HCT116 (cell line): ENCODE results near the gene LAMTOR1. TPM values are rescaled to one million over a fixed set of nuclear protein-coding genes. Genes with fewer than 3 reads are reported as not detected.
A peak's percentile ranks its signal among the peaks of the same experiment; 100 is the strongest.

Experiments used
- ATAC-seq: fragments of 200-7000 bp; cut with Tn5 transposase; 2 replicates; pipeline ENCODE4 v1.9.1; 2020; ENCODE audit warnings: mild to moderate bottlenecking, moderate library complexity
- BruUV-seq: library from RNA; stranded (reverse); fragments of 400-500 nt; replicated peaks from 2 replicates; lab custom pipeline; 2021; lab: Mats Ljungman, UMichigan
- CTCF ChIA-PET: fragments of 300-600 bp; sonication (Branson Sonifier 250); formaldehyde crosslinking; loops from one replicate; lab custom pipeline; 2021; ENCODE audit warnings: antibody characterized with exemption; lab: Charles Lee
- POLR2A ChIA-PET: fragments of 300-600, 350-600 bp; sonication (Branson Sonifier 250); formaldehyde crosslinking; loops from one replicate; lab custom pipeline; 2021; ENCODE audit warnings: antibody characterized with exemption; lab: Charles Lee
- RAD21 ChIA-PET, 2 experiments: fragments of 300-600 bp; sonication (Branson Sonifier 250); formaldehyde crosslinking; loops; one replicate each; lab custom pipeline; 2023; ENCODE audit warnings: low total read pairs in 2 of 2; ENCODE audit not compliant: uncharacterized antibody in 2 of 2, unreplicated experiment in 2 of 2, low non-redundant PET in 1 of 2; lab: Charles Lee
- DNase-seq: peaks from one replicate; pipeline ENCODE4 v3.0.0-alpha.2; 2010; ENCODE audit warnings: low read depth, low spot score
- H2AFZ ChIP-seq: fragments of 200-600 bp; shearing (Covaris generic), sonication (generic); 2 replicates; pipeline ENCODE4 v1.6.1; 2017; ENCODE audit warnings: low read depth, mixed run types, mixed read lengths, antibody characterized with exemption, low read length; ENCODE audit not compliant: poor library complexity, severe bottlenecking
- H3K27ac ChIP-seq: 2 replicates; pipeline ENCODE4 v1.5.1; 2012; ENCODE audit warnings: low read depth, low read length
- H3K27me3 ChIP-seq: fragments of 200-600 bp; sonication (generic); 2 replicates; pipeline ENCODE4 v1.6.1; 2016; ENCODE audit warnings: mixed run types, low read length, mixed read lengths; ENCODE audit not compliant: insufficient read depth
- H3K36me3 ChIP-seq, 2 experiments: fragments of 200-500 bp in 1 of 2; fragments of 200-600 bp in 1 of 2; sonication (Bioruptor generic) in 1 of 2; sonication (generic) in 1 of 2; 2 replicates each; pipeline versions ENCODE4 v1.5.1 to v1.6.1; 2014 to 2016; ENCODE audit warnings: low read length in 2 of 2, inconsistent platforms in 1 of 2, mixed read lengths in 1 of 2, mixed run types in 1 of 2; ENCODE audit not compliant: insufficient read depth in 2 of 2, control insufficient read depth in 1 of 2
- H3K4me1 ChIP-seq, 2 experiments: fragments of 200-600 bp in 1 of 2; sonication (generic) in 1 of 2; 2 replicates each; pipeline versions ENCODE4 v1.5.1 to v1.6.1; 2012 to 2017; ENCODE audit warnings: low read length in 2 of 2, inconsistent platforms in 1 of 2, mild to moderate bottlenecking in 1 of 2, mixed read lengths in 1 of 2, mixed run types in 1 of 2, moderate library complexity in 1 of 2; ENCODE audit not compliant: insufficient read depth in 2 of 2, control insufficient read depth in 1 of 2
- H3K4me2 ChIP-seq: fragments of 200-600 bp; sonication (generic); 2 replicates; pipeline ENCODE4 v1.6.1; 2017; ENCODE audit warnings: mixed run types, low read length, mixed read lengths
- H3K4me3 ChIP-seq, 2 experiments: fragments of 200-600 bp in 1 of 2; sonication (generic) in 1 of 2; replicated peaks in 1 of 2; 2 replicates each; pipeline ENCODE4 v1.5.1; 2011 to 2016; ENCODE audit warnings: low read length in 2 of 2, control low read depth in 1 of 2, low read depth in 1 of 2, mild to moderate bottlenecking in 1 of 2, mixed read lengths in 1 of 2, mixed run types in 1 of 2
- H3K79me2 ChIP-seq: fragments of 200-600 bp; sonication (generic); 2 replicates; pipeline ENCODE4 v1.6.1; 2017; ENCODE audit warnings: mild to moderate bottlenecking, mixed run types, low read length, moderate library complexity, mixed read lengths; ENCODE audit not compliant: insufficient read depth
- H3K9ac ChIP-seq: fragments of 200-600 bp; sonication (generic); 2 replicates; pipeline ENCODE4 v1.6.1; 2016; ENCODE audit warnings: low read length, mixed read lengths
- H3K9me2 ChIP-seq: fragments of 200-600 bp; sonication (generic), shearing (Covaris generic); 2 replicates; pipeline ENCODE4 v1.6.1; 2017; ENCODE audit warnings: mixed run types, mild to moderate bottlenecking, moderate library complexity; ENCODE audit not compliant: insufficient read depth
- H3K9me3 ChIP-seq, 2 experiments: fragments of 200-500 bp in 1 of 2; fragments of 200-600 bp in 1 of 2; sonication (Bioruptor generic) in 1 of 2; sonication (generic) in 1 of 2; 2 replicates each; pipeline ENCODE4 v1.6.1; 2014 to 2017; ENCODE audit warnings: low read length in 2 of 2, mixed read lengths in 2 of 2, inconsistent platforms in 1 of 2, low read depth in 1 of 2, mild to moderate bottlenecking in 1 of 2, mixed run types in 1 of 2, moderate library complexity in 1 of 2; ENCODE audit not compliant: control insufficient read depth in 1 of 2, insufficient read depth in 1 of 2
- H4K20me1 ChIP-seq: fragments of 200-600 bp; sonication (generic), shearing (Covaris generic); 2 replicates; pipeline ENCODE4 v1.6.1; 2017; ENCODE audit warnings: mixed run types, mild to moderate bottlenecking, moderate library complexity; ENCODE audit not compliant: insufficient read depth
- CBX3 ChIP-seq: IDR thresholded peaks from 2 replicates; pipeline ENCODE4 v1.6.1; 2012; ENCODE audit warnings: low read depth
- FOSL1 ChIP-seq: IDR thresholded peaks from 2 replicates; pipeline ENCODE4 v1.6.1; 2012; ENCODE audit warnings: low read depth
- intact Hi-C: fragments of 100-400 bp; cut with micrococcal nuclease; formaldehyde crosslinking; loops from 2 replicates; pipeline ENCODE4 v1.10.0; 2022
- total RNA-seq: library from RNA; stranded (reverse); gene quantifications from one replicate; pipeline ENCODE4 v1.2.1, GENCODE V29; 2021; ENCODE audit not compliant: unreplicated experiment
- TF ChIP-seq, protein P1 (sequence below): IDR thresholded peaks from 2 replicates; pipeline ENCODE4 v1.6.1; 2011; ENCODE audit warnings: mild to moderate bottlenecking, low read length, moderate library complexity; ENCODE audit not compliant: insufficient replicate concordance; ENCODE audit errors: extremely low read depth

Gene LAMTOR1
- total RNA-seq, 1 experiment from 2014 or later, result 63.9 TPM

DNA sequence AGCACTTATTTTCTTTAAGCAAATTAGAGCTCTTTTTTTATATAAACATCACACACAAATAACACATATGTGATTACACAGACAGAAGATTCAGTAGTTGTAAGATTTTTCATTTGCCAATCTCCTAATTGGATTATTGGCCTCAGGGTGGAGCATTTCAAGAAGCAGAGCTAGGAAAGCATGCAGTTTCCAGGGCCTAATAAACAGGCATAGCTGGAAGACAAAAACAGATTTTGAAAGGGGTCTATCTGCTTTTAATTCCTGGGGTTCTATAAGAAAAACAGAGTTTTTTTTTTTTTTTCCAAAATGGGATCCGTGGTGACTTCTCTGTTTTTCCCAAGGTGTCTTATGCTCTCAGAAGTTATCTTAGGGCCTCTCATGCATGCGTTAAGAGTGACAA lies 24.8 kb upstream of the LAMTOR1 start:
- no TSS peak for BruUV-seq
- TF ChIP-seq, protein P1, sequence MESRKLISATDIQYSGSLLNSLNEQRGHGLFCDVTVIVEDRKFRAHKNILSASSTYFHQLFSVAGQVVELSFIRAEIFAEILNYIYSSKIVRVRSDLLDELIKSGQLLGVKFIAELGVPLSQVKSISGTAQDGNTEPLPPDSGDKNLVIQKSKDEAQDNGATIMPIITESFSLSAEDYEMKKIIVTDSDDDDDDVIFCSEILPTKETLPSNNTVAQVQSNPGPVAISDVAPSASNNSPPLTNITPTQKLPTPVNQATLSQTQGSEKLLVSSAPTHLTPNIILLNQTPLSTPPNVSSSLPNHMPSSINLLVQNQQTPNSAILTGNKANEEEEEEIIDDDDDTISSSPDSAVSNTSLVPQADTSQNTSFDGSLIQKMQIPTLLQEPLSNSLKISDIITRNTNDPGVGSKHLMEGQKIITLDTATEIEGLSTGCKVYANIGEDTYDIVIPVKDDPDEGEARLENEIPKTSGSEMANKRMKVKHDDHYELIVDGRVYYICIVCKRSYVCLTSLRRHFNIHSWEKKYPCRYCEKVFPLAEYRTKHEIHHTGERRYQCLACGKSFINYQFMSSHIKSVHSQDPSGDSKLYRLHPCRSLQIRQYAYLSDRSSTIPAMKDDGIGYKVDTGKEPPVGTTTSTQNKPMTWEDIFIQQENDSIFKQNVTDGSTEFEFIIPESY, result no peak
- TF ChIP-seq CBX3, result peak; percentile 44; the same call in 1 of the 2 replicates
- Histone ChIP-seq H4K20me1 (no peaks in the 10 kb centered on the region), H3K79me2 (no peaks in the 10 kb centered on the region), H2AFZ (no peak overlapping the region), H3K27me3 (no peaks in the 10 kb centered on the region), H3K9me2 (no peaks in the 10 kb centered on the region), H3K4me1 (no peaks in the 10 kb centered on the region), H3K4me3 (no peak overlapping the region), H3K9ac (no peak overlapping the region), H3K4me2 (no peak overlapping the region), H3K27ac (no peak overlapping the region), H3K36me3 (no peaks in the 10 kb centered on the region), H3K9me3 (peaks cover 9 to 18% of the 10 kb centered on the region in 2 experiments; a peak in 3 of 4 replicates)
- ChIA-PET RAD21 (no interaction called here), POLR2A (no interaction called here), CTCF (interaction anchor here (0.7 kb wide), 1 partner anchor 16 kb away, joined by 3 read pairs; no protein-coding TSS in a partner anchor)
- intact Hi-C loops, result no loop called here
- no peak for ATAC-seq
- DNase-seq, result no peak

DNA sequence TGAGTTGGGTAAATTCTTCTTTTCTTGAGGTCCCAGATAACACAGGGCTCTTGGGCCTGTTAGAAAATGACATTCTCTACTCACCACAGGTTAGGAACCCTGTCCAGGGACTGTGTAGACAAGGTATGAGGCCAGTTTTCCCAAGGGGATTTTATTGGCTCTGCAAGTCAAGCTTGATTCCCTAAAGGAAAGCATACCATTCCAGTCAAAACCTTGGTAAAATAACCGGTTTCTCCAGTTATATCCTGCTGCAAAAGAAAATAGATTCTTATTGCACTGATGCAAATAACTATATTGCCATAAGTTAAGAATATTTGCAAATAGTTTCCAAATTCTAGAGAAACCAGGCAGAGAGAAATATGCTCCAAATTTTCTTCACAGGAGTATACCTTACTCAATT lies 22.9 kb upstream of the LAMTOR1 start:
- H3K9me3 ChIP-seq, result peaks cover 9 to 18% of the 10 kb centered on the region in 2 experiments; a peak in 3 of 4 replicates
- ATAC-seq (no peak), DNase-seq (no peak)
- no peak overlapping the region for H3K9ac ChIP-seq
- TF ChIP-seq FOSL1, result no peak
- H3K9me2 ChIP-seq, result no peaks in the 10 kb centered on the region
- no peak overlapping the region for H3K4me2 ChIP-seq
- H3K27me3 ChIP-seq, result no peaks in the 10 kb centered on the region
- no peaks in the 10 kb centered on the region for H3K4me1 ChIP-seq
- no peaks in the 10 kb centered on the region for H4K20me1 ChIP-seq
- POLR2A ChIA-PET, result interaction anchor here (1.7 kb wide), 1 partner anchor 14 kb away, joined by 6 read pairs; the partner anchor contains the start of gene ANAPC15
- H3K36me3 ChIP-seq, result no peaks in the 10 kb centered on the region
- H3K79me2 ChIP-seq, result no peaks in the 10 kb centered on the region
- H3K27ac ChIP-seq, result no peak overlapping the region
- CTCF ChIA-PET, result no interaction called here
- no peak overlapping the region for H3K4me3 ChIP-seq
- BruUV-seq, result no TSS peak
- RAD21 ChIA-PET, result no interaction called here
- intact Hi-C loops, result no loop called here
- no peak overlapping the region for H2AFZ ChIP-seq
